H1 (cell line): Measurements from ENCODE around the gene MTX2. TPM values are rescaled to one million over a fixed set of nuclear protein-coding genes. Genes with fewer than 3 reads are reported as not detected.

Experiments used
- CHD7 ChIP-seq: fragments of 300-600 bp; sonication (generic); IDR thresholded peaks from 2 replicates; pipeline ENCODE4 v1.7.1; 2012; ENCODE audit warnings: low read length, moderate library complexity, mild to moderate bottlenecking, inconsistent platforms; ENCODE audit not compliant: insufficient replicate concordance
- NANOG ChIP-seq: IDR thresholded peaks from 2 replicates; pipeline ENCODE4 v1.6.1; 2011; ENCODE audit warnings: low read length, low read depth, mild to moderate bottlenecking, inconsistent platforms; ENCODE audit not compliant: insufficient read depth, poor library complexity, severe bottlenecking
- TAF7 ChIP-seq: optimal IDR thresholded peaks from 2 replicates; pipeline ENCODE3; 2011; ENCODE audit warnings: low read depth, mild to moderate bottlenecking, inconsistent platforms, low read length, moderate library complexity, borderline replicate concordance
- polyA plus RNA-seq, 7 experiments: library from polyadenylated mRNA; depleted of rRNA in 3 of 7; stranded (reverse) in 5 of 7; unstranded in 2 of 7; fragments of >200 nt in 5 of 7; fragments of 200-250 nt in 2 of 7; gene quantifications; 1 replicate in 5 of 7; 2 replicates in 1 of 7; 4 replicates in 1 of 7; pipeline versions ENCODE4 v1.2.1 to v1.2.3, GENCODE V29; 2011 to 2013; ENCODE audit warnings: missing spikeins in 2 of 7, mixed read lengths in 2 of 7
- total RNA-seq: library from RNA; stranded (reverse); fragmentation: NEBNext Ultra II Directional; extraction: Animal tissue kit (Norgen Biotek cat#: 25700); gene quantifications from 2 replicates; pipeline ENCODE4 v1.2.1, GENCODE V29; 2021

MTX2 gene
- total and polyA plus RNA-seq, 2 of the 8 experiments (the other 6 are each of a cell fraction or from before 2014, with no cell fraction given) = 33.5 to 38.3 TPM

- TF ChIP-seq CHD7 (no peak), NANOG (no peak), TAF7 (no peak)
Measured at GRCh38 chr2:176234156-176234555, 35.1 kb upstream of the MTX2 start (continued).
